Kidney epithelial cell (primary cell): ENCODE results near the gene IFT81. TPM values are rescaled to one million over a fixed set of nuclear protein-coding genes. Genes with fewer than 3 reads are reported as not detected.

Experiments
- DNase-seq: peaks from one replicate; pipeline ENCODE4 v3.0.0-alpha.2; 2010; ENCODE audit warnings: low read depth
- H3K27me3 ChIP-seq: 2 replicates; pipeline ENCODE4 v1.6.0; 2011; ENCODE audit warnings: low read length; ENCODE audit not compliant: control insufficient read depth, insufficient read depth
- H3K36me3 ChIP-seq: 2 replicates; pipeline ENCODE4 v1.5.1; 2011; ENCODE audit warnings: low read length; ENCODE audit not compliant: control insufficient read depth, insufficient read depth
- H3K4me3 ChIP-seq: 2 replicates; pipeline ENCODE4 v1.5.1; 2011; ENCODE audit warnings: low read depth, mild to moderate bottlenecking, control low read depth, low read length
- CTCF ChIP-seq: IDR thresholded peaks from 2 replicates; pipeline ENCODE4 v1.5.1; 2011; ENCODE audit warnings: mild to moderate bottlenecking, moderate library complexity, low read length, control low read depth, inconsistent platforms; ENCODE audit not compliant: insufficient read depth, poor library complexity, severe bottlenecking
- total RNA-seq: library from RNA; depleted of rRNA; stranded (reverse); fragments of >200 nt; gene quantifications from 2 replicates; pipeline ENCODE4 v1.2.3, GENCODE V29; 2015

The IFT81 gene
- total RNA-seq, 1 donor from 2014 or later = 6.9 TPM

GRCh38 chr12:110122929-110123328 lies 1.2 kb upstream of the IFT81 start:
- no peak for TF ChIP-seq CTCF
- H3K4me3 ChIP-seq = no peak overlapping the region
- no peak for DNase-seq
- H3K27me3 ChIP-seq = no peaks in the 10 kb centered on the region
- no peaks in the 10 kb centered on the region for H3K36me3 ChIP-seq

- DNase-seq = no peak
- Histone ChIP-seq H3K4me3 (no peak overlapping the region), H3K27me3 (no peaks in the 10 kb centered on the region), H3K36me3 (no peaks in the 10 kb centered on the region)
- no peak for TF ChIP-seq CTCF
These were observed 263 bp upstream of the IFT81 start for GRCh38 chr12:110123919-110124268.

GRCh38 chr12:110126557-110126956 lies 2.4 kb downstream of the IFT81 start:
- no peak for DNase-seq
- no peaks in the 10 kb centered on the region for H3K27me3 ChIP-seq
- no peak for TF ChIP-seq CTCF

GRCh38 chr12:110134691-110135411 lies 10.7 kb downstream of the IFT81 start:
- Histone ChIP-seq H3K4me3 (no peak overlapping the region), H3K36me3 (peaks cover 2% of the 10 kb centered on the region), H3K27me3 (no peaks in the 10 kb centered on the region)
- TF ChIP-seq CTCF = no peak
- DNase-seq = no peak

More at GRCh38 chr12:110126557-110126956, 2.4 kb downstream of the IFT81 start:
- no peak overlapping the region for H3K4me3 ChIP-seq
- no peaks in the 10 kb centered on the region for H3K36me3 ChIP-seq

GRCh38 chr12:110135806-110136205 lies 11.6 kb downstream of the IFT81 start:
- no peak for TF ChIP-seq CTCF
- Histone ChIP-seq H3K27me3 (no peaks in the 10 kb centered on the region), H3K4me3 (no peak overlapping the region), H3K36me3 (peaks cover 2% of the 10 kb centered on the region)
- no peak for DNase-seq

- no peaks in the 10 kb centered on the region for H3K27me3 ChIP-seq
- H3K36me3 ChIP-seq = peaks cover 2% of the 10 kb centered on the region
- H3K4me3 ChIP-seq = no peak overlapping the region
- DNase-seq = no peak
- no peak for TF ChIP-seq CTCF
These were observed 13.6 kb downstream of the IFT81 start for GRCh38 chr12:110137786-110138185.
